ENCODE measurements around the gene ZNF516.

Gene ZNF516

GRCh38 chr18:76354348-76354747, 140.7 kb downstream of the ZNF516 start:
- DNase-seq: no peak

- DNase-seq: no peak
Measured at GRCh38 chr18:76353500-76353899, 141.5 kb downstream of the ZNF516 start.

- DNase-seq: no peak
Measured at GRCh38 chr18:76353046-76353445, 142.0 kb downstream of the ZNF516 start.

GRCh38 chr18:76351961-76352581, 143.0 kb downstream of the ZNF516 start:
- no peak for DNase-seq

- DNase-seq: no peak
Measured at GRCh38 chr18:76350134-76351025, 144.7 kb downstream of the ZNF516 start.

- DNase-seq: peak; percentile 41 to 61
Measured at GRCh38 chr18:76349067-76349715, 145.9 kb downstream of the ZNF516 start.

- DNase-seq: no peak
Measured at GRCh38 chr18:76348267-76349066, 146.6 kb downstream of the ZNF516 start.

GRCh38 chr18:76347341-76347740, 147.7 kb downstream of the ZNF516 start:
- DNase-seq: no peak

- DNase-seq: no peak
Measured at GRCh38 chr18:76346490-76347130, 148.4 kb downstream of the ZNF516 start.

- no peak for DNase-seq
Measured at GRCh38 chr18:76345901-76346300, 149.1 kb downstream of the ZNF516 start.

GRCh38 chr18:76343938-76344569, 151.0 kb downstream of the ZNF516 start:
- no peak for DNase-seq

GRCh38 chr18:76340410-76340809, 154.6 kb downstream of the ZNF516 start:
- DNase-seq: no peak

GRCh38 chr18:76339246-76339620, 155.8 kb downstream of the ZNF516 start:
- DNase-seq: no peak

GRCh38 chr18:76338619-76339245, 156.3 kb downstream of the ZNF516 start:
- no peak for DNase-seq

GRCh38 chr18:76338088-76338487, 157.0 kb downstream of the ZNF516 start:
- no peak for DNase-seq

- no peak for DNase-seq
Measured at GRCh38 chr18:76335859-76336640, 159.0 kb downstream of the ZNF516 start.

GRCh38 chr18:76328140-76328539, 166.9 kb downstream of the ZNF516 start:
- DNase-seq: no peak

- no peak for DNase-seq
Measured at GRCh38 chr18:76323891-76324290, 171.2 kb downstream of the ZNF516 start.

GRCh38 chr18:76322686-76323085, 172.4 kb downstream of the ZNF516 start:
- DNase-seq: no peak

- no peak for DNase-seq
Measured at GRCh38 chr18:76319366-76319765, 175.7 kb downstream of the ZNF516 start.

GRCh38 chr18:76318607-76319006, 176.4 kb downstream of the ZNF516 start:
- no peak for DNase-seq

Data from CD4-positive, alpha-beta T cell treated with Interleukin-1 beta for 1 hour (primary cell).